Measurements from ENCODE around the gene NLE1. TPM values are rescaled to one million over a fixed set of nuclear protein-coding genes. Genes with fewer than 3 reads are reported as not detected.

NLE1 gene
- total and polyA plus RNA-seq, 2 experiments from 2014 or later, result 3.9 to 12.7 TPM

- H3K27me3 ChIP-seq, result no peaks in the 10 kb centered on the region
- no peak for TF ChIP-seq CTCF (IDR thresholded peaks at IDR 0.05; ENCODE audit: poor library complexity)
- 69% methylated on average over 2 of the region's 2 CpGs for WGBS (ENCODE audit: low lambda C conversion rate, missing lambda C conversion rate)
- H4K20me1 ChIP-seq (ENCODE audit: insufficient read depth, poor library complexity, severe bottlenecking), result no peaks in the 10 kb centered on the region
- H3K79me2 ChIP-seq, result peaks cover 80% of the 10 kb centered on the region
- peaks cover 14% of the 10 kb centered on the region for H3K4me1 ChIP-seq (ENCODE audit: insufficient read depth)
- DNase-seq (ENCODE audit: low spot score), result no peak
- no peak overlapping the region for H2AFZ ChIP-seq
- H3K9me2 ChIP-seq (replicated peaks; ENCODE audit: insufficient read depth), result no peaks in the 10 kb centered on the region
- no peak overlapping the region for H3K4me2 ChIP-seq
- no peak overlapping the region for H3K4me3 ChIP-seq
- H3K27ac ChIP-seq, result no peak overlapping the region
- H3K36me3 ChIP-seq (replicated peaks; ENCODE audit: insufficient read depth, low read depth), result no peaks in the 10 kb centered on the region
- no peaks in the 10 kb centered on the region for H3K9me3 ChIP-seq (ENCODE audit: low read depth)
Observed at GRCh38 chr17:35083071-35083470, 59.0 kb downstream of the NLE1 start.

GRCh38 chr17:35082073-35082657, 59.9 kb downstream of the NLE1 start:
- Histone ChIP-seq H3K27me3 (no peaks in the 10 kb centered on the region), H3K4me3 (no peak overlapping the region), H3K9me3 (ENCODE audit: low read depth) (no peaks in the 10 kb centered on the region), H3K36me3 (replicated peaks; ENCODE audit: insufficient read depth, low read depth) (no peaks in the 10 kb centered on the region), H3K9me2 (replicated peaks; ENCODE audit: insufficient read depth) (no peaks in the 10 kb centered on the region), H3K4me2 (no peak overlapping the region), H2AFZ (no peak overlapping the region), H3K79me2 (peaks cover 89% of the 10 kb centered on the region), H3K4me1 (ENCODE audit: insufficient read depth) (peaks cover 14% of the 10 kb centered on the region), H3K27ac (no peak overlapping the region), H4K20me1 (ENCODE audit: insufficient read depth, poor library complexity, severe bottlenecking) (no peaks in the 10 kb centered on the region)
- 74% methylated on average over 3 of the region's 3 CpGs for WGBS (ENCODE audit: low lambda C conversion rate, missing lambda C conversion rate)
- no peak for TF ChIP-seq EZH2 (IDR thresholded peaks at IDR 0.05; ENCODE audit: borderline replicate concordance)
- DNase-seq (ENCODE audit: low spot score), result no peak

GRCh38 chr17:35081638-35082037, 60.5 kb downstream of the NLE1 start:
- Histone ChIP-seq H3K27me3 (no peaks in the 10 kb centered on the region), H3K4me2 (no peak overlapping the region), H4K20me1 (ENCODE audit: insufficient read depth, poor library complexity, severe bottlenecking) (no peaks in the 10 kb centered on the region), H3K36me3 (replicated peaks; ENCODE audit: insufficient read depth, low read depth) (no peaks in the 10 kb centered on the region), H3K79me2 (peaks cover 89% of the 10 kb centered on the region), H3K9me3 (ENCODE audit: low read depth) (no peaks in the 10 kb centered on the region), H2AFZ (no peak overlapping the region), H3K4me1 (ENCODE audit: insufficient read depth) (peaks cover 9% of the 10 kb centered on the region), H3K27ac (no peak overlapping the region), H3K4me3 (no peak overlapping the region), H3K9me2 (replicated peaks; ENCODE audit: insufficient read depth) (no peaks in the 10 kb centered on the region)
- WGBS (ENCODE audit: low lambda C conversion rate, missing lambda C conversion rate), result 94% methylated on average over 1 of the region's 1 CpG
- no peak for DNase-seq (ENCODE audit: low spot score)
- TF ChIP-seq EZH2 (IDR thresholded peaks at IDR 0.05; ENCODE audit: borderline replicate concordance) (no peak), EZH2phosphoT487 (IDR thresholded peaks at IDR 0.05; ENCODE audit: low read depth, severe bottlenecking, unreplicated experiment) (no peak), CTCF (IDR thresholded peaks at IDR 0.05; ENCODE audit: poor library complexity) (no peak)

- H4K20me1 ChIP-seq (ENCODE audit: insufficient read depth, poor library complexity, severe bottlenecking), result peaks cover 4% of the 10 kb centered on the region
- no peak overlapping the region for H3K4me3 ChIP-seq
- H3K36me3 ChIP-seq (replicated peaks; ENCODE audit: insufficient read depth, low read depth), result no peaks in the 10 kb centered on the region
- no peaks in the 10 kb centered on the region for H3K27me3 ChIP-seq
- no peaks in the 10 kb centered on the region for H3K9me3 ChIP-seq (ENCODE audit: low read depth)
- TF ChIP-seq CTCF (IDR thresholded peaks at IDR 0.05; ENCODE audit: poor library complexity) (no peak), EZH2phosphoT487 (IDR thresholded peaks at IDR 0.05; ENCODE audit: low read depth, severe bottlenecking, unreplicated experiment) (no peak), EZH2 (IDR thresholded peaks at IDR 0.05; ENCODE audit: borderline replicate concordance) (no peak)
- no peaks in the 10 kb centered on the region for H3K9me2 ChIP-seq (replicated peaks; ENCODE audit: insufficient read depth)
- peak overlapping the region; percentile 47 for H3K27ac ChIP-seq
- peaks cover 88% of the 10 kb centered on the region for H3K79me2 ChIP-seq
- 37% methylated on average over 1 of the region's 1 CpG for WGBS (ENCODE audit: low lambda C conversion rate, missing lambda C conversion rate)
- peaks cover 10% of the 10 kb centered on the region for H3K4me1 ChIP-seq (ENCODE audit: insufficient read depth)
- DNase-seq (ENCODE audit: low spot score), result no peak
- no peak overlapping the region for H2AFZ ChIP-seq
- H3K4me2 ChIP-seq, result no peak overlapping the region
Observed at GRCh38 chr17:35080536-35080935, 61.6 kb downstream of the NLE1 start.
